HG03175 (cell line): ENCODE measurements around the gene ITGA6.

Experiments used
- ATAC-seq: cut with Tn5 transposase; IDR thresholded peaks from one replicate; pipeline ENCODE4 v1.9.1; 2021; ENCODE audit warnings: mild to moderate bottlenecking, moderate library complexity; ENCODE audit not compliant: unreplicated experiment

Gene ITGA6

DNA sequence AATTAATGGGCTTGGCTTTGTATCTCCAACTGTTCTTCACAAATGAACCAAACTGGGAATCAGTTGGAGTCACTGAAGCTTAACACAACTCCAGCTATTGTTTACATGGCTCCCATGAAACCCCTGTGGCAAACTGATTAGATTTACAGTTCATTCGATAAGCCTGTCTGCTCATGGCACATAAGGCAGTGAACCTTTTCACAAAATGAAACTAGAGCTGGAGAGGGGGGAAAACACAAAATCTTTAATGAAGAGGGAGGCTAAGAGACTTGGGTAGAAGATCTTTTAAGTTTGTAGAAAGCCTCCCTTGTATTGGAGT, 11.6 kb upstream of the ITGA6 start:
- no peak for ATAC-seq

DNA sequence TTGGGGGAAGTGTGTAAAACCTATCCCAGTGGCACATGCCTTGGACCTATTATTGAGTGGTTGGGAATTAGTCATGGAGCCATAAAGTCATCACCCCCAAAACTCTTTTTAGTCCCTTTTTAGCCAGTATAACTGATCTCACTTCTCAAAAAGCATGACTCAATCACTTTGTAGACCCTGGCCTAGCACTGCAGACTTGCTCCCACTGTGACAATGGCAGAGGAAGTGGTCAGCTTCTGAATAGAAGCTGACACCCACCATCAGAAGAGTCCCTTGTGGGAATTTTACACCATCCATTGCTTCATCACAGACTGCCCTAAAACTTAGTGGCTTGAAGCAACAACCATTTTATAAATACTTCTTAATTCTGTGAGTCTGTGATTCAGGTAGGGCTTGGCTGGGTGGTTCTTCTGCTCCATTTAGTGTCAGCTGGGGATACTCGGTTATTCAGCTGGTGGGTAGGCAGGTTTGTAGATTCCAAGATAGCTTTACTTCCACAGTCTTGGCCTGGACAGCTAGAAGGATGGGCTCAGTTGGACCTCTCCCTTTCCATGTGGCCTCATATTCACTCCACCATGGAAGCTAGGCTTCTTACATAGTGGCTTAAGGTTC, 10.8 kb upstream of the ITGA6 start:
- ATAC-seq = no peak

DNA sequence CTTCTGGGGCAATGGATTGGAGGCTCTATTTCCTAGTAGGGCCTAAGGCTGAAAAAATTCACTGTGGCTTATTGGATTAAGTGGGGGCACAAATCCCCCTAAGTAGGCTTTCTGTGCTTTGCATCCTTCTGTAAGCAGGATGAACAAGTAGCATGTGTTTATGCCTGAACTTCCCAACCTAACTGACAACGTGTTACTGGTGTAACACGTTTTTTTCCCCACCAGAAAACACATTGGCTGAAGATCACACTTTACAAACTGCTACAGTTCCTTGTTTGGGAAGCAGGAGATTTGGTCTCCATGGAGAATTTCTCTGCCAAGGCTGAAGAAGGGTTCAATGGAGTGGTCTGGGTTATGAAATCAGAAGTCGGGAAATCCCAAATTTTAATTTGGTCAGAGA, 7.2 kb upstream of the ITGA6 start:
- ATAC-seq = no peak

DNA sequence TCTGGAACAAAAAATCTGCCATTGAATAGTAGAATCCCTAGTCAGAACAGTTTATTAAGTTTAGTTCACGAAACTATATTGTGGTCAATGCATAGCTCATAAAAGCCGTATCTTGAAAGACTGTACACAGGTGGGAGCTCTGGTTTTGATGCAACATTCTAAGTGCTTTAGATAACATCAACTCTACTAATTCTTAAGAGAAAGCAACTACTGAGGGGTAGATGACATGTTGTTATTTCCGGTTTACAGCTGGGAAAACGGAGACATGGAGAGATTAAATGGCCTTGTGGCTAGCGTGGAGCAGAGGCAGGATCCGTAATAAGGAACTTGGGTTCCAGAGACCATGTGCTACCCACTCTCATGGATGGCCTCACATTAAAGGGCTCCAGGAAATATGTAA, 4.2 kb upstream of the ITGA6 start:
- ATAC-seq = no peak

- ATAC-seq = no peak
Observed at GRCh38 chr2:172425336-172425735, 2.0 kb upstream of the ITGA6 start.

DNA sequence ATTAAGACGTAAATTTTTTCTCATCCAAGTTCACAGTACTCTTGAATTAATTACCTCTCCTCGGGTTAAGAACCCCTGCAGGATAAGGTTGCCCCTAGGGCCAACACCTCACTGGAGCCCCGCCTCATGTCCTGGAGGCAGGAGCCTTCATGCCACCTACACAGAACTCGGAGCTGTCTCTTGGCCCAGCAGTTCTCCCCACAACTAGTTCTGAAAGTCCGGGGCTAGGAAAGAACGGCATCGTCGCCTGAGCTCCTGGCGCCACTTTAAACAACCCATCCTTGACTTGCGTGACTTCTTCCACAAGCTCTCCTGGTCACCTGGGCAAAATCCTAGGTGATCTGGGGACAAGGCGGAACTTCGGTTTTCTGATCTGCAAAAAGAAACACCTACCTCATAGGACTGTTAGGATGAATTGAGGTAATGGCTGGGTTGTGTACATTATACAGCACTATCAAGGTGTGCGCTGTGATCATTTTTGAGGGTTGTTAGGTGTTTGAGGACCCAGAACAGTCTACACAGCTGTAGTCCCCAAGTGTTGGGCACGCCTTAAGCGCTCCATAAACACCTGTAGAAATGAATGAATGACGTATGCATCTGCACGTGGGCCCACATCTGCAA, 641 bp upstream of the ITGA6 start:
- no peak for ATAC-seq

GRCh38 chr2:172427990-172428831, 825 bp downstream of the ITGA6 start:
- ATAC-seq = no peak

GRCh38 chr2:172428832-172429210, 1.4 kb downstream of the ITGA6 start:
- no peak for ATAC-seq

GRCh38 chr2:172429301-172429968, 2.0 kb downstream of the ITGA6 start:
- ATAC-seq = no peak

DNA sequence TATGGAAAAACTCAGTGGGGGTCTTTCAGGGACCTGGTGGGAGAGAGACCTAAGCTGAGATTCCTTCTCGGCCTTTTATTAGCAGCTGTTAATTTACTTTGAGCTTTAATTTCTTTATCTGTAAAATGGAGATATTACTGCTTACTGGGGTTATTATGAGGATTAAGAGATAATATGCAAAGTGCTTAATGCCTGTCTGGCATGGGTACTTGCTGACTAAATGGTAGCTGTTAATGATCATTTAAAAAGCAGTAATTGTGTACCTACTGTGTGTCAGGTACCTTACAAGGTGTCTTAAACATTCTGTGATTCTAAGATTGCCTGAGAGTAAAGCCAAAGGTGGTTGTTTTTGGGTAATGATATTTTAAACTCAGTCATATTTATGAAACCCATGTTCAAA, 2.6 kb downstream of the ITGA6 start:
- ATAC-seq = no peak

- no peak for ATAC-seq
Observed at GRCh38 chr2:172430678-172431077, 3.3 kb downstream of the ITGA6 start.

DNA sequence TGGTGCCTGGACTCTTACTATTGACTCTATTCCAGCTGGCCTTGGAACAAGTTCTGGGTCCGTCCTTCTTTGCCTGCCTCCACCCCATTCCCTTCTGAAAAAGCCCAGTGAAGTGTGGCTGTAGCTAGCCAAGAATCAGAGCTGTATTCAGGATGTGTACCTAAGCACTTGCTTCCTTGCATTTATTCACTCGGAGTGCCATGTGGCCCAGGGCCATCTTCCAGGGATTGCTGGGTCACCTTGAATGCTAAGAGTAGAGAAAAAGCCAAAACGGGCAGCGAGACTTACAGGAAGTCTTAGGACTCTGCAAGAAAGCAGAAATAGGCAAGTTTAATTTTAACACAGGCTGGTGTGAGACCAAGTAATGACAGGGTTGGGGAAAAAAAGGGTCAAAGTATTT, 4.1 kb downstream of the ITGA6 start:
- ATAC-seq = no peak

DNA sequence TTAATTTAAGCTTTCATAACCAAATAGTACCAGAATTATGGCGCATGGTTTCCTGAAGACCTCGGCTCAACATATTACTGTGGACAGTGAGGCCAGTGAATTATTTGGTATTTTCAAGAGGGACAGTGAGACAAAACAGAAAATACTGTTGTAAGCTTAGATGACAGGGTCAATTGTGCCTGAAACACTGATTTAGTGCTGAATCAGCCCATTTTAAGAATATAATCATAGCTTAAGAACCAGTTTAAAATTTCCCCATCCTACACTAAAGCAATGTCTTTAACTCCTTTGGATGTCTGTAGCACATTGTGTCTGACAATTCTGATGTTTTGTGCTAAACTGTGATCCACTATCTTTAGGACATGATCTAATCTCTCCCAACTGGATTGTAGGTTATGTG, 4.6 kb downstream of the ITGA6 start:
- ATAC-seq = no peak

DNA sequence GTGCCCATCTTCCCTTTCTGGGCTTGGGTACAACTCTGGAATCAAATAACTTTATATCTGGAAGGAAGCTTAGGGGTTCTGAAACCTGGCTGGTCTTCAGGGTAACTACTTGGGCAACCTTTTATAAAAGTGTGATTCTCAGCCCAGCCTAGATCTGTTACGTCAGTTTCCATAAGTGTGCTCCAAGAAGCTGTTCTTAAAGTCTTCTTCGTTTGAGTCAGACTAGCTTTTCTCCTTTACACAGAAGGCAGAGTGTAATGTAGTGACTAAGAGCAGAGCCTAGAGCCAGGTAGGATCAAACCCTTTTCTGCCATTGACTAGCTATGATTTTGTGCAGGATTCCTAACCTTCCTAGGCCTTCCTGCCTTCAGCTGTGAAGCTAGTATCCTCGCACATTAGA, 5.8 kb downstream of the ITGA6 start:
- ATAC-seq = no peak

GRCh38 chr2:172434821-172435605, 7.6 kb downstream of the ITGA6 start:
- ATAC-seq = no peak

DNA sequence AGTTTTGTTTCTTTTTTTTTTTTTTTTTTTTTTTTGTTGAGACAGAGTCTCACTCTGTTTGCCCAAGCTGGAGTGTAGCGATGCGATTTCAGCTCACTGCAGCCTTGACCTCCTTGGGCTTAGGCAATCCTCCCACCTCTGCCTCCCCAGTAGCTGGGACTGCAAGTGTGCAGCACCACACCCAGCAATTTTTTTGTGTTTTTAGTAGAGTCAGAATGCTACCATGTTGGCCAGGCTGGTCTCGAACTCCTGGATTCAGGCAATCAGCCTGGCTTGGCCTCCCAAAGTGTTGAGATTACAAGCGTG, 8.2 kb downstream of the ITGA6 start:
- no peak for ATAC-seq

GRCh38 chr2:172436889-172437288, 9.5 kb downstream of the ITGA6 start:
- no peak for ATAC-seq

DNA sequence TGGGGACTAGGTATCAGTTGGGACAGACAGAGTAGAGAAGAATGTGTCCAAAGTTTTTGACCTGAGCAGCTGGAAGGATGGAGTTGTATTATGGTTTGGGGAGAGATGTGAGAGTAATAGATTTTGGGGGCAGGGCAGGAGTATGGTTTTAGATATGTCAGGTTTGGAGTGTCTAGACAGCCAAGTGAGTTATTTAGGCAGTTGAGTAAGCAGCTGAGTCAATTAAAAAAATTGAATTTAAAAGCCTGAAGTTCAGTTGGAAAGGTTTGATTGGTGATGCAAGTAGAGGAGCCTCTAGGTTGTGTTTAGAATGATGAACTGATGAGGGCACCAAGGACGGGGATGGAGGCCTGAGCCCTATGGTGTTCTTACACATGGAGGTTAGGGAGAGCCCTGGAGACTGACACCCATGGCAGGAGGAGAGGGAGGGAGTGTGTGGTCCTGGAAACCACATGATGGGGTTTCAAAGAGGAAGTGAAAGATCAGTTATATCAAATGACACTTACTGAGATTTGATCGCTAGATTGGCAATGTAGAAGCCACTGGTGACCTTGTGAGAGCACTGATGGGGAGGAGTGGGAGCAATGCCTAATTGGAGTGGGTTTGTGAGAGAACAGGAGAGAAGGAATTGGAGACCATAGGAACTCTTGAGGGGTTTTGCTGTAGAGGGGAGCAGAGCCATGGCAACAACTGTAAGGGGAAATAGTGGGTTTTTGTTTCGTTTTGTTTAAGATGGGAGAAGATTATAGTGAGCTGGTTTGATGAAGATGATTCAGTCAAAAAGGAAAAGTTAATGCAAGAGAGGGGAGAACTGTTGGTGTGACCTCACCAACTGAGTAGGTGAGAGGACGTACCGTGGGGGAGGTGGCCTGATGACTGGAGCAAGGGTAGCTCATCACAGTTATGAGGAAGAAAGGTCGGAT, 10.3 kb downstream of the ITGA6 start:
- ATAC-seq = peak; percentile 75

GRCh38 chr2:172438741-172439508, 11.5 kb downstream of the ITGA6 start:
- no peak for ATAC-seq

DNA sequence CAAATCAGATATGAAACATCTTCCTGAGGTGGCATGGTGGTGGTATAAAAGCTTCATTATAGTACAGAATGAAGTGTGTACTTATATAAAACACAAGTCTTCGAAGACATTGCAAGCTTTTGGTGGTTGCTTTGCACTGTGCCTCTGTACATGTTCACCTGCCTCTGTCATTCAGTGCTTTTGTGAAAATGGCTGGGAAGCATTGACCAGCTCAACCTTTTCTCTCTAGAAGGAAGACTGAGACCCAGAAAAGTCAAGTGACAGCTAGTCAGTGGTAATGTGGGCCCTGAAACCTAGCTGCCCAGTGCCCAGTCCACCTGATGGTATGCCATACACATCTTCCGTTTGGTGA, 12.1 kb downstream of the ITGA6 start:
- ATAC-seq = no peak
